GM20000 (cell line): Measurements from ENCODE around the gene RIPOR2.

Experiments used
- DNase-seq: peaks from one replicate; pipeline ENCODE4 v3.0.0; 2012; ENCODE audit warnings: low spot score
- CTCF ChIP-seq: IDR thresholded peaks from 2 replicates; pipeline ENCODE4 v1.5.1; 2012; ENCODE audit warnings: mild to moderate bottlenecking, control low read depth; ENCODE audit errors: extremely low read depth, missing control alignments

Gene RIPOR2

GRCh38 chr6:24799541-24799915, 136.2 kb downstream of the RIPOR2 start:
- TF ChIP-seq CTCF = no peak
- no peak for DNase-seq

- no peak for TF ChIP-seq CTCF
- DNase-seq = no peak
Measured at GRCh38 chr6:24798740-24799540, 136.8 kb downstream of the RIPOR2 start, which contains the start of gene ARMH2. TSS of gene ARMH2 (minus strand) at chr6:24798917. CDS start at chr6:24798857, 60 bp downstream.

GRCh38 chr6:24797596-24798216, 138.1 kb downstream of the RIPOR2 start:
- no peak for DNase-seq
- no peak for TF ChIP-seq CTCF

GRCh38 chr6:24796616-24797290, 139.0 kb downstream of the RIPOR2 start:
- TF ChIP-seq CTCF = no peak
- no peak for DNase-seq

- no peak for DNase-seq
- TF ChIP-seq CTCF = no peak
Measured at GRCh38 chr6:24795106-24795505, 140.7 kb downstream of the RIPOR2 start.

- no peak for TF ChIP-seq CTCF
- DNase-seq = no peak
Measured at GRCh38 chr6:24788031-24788665, 147.6 kb downstream of the RIPOR2 start.
